Endothelial cell of umbilical vein (primary cell): Measurements from ENCODE around the gene DCC. TPM values are rescaled to one million over a fixed set of nuclear protein-coding genes. Genes with fewer than 3 reads are reported as not detected.

Experiments used
- BruUV-seq: library from RNA; stranded (reverse); fragments of 400-500 nt; replicated peaks from 2 replicates; lab custom pipeline; 2021; lab: Mats Ljungman, UMichigan
- CTCF ChIA-PET: fragments of 300-600, 350-600 bp; sonication (Branson Sonifier 250); formaldehyde crosslinking; loops from one replicate; lab custom pipeline; 2021; ENCODE audit warnings: antibody characterized with exemption, inconsistent platforms; lab: Charles Lee
- POLR2A ChIA-PET: fragments of 300-600, 350-600 bp; sonication (Branson Sonifier 250); formaldehyde crosslinking; loops from one replicate; lab custom pipeline; 2021; ENCODE audit warnings: antibody characterized with exemption, inconsistent platforms; lab: Charles Lee
- DNase-seq: peaks from one replicate; pipeline ENCODE4 v3.0.0-alpha.2; 2011; ENCODE audit warnings: low read depth, low spot score
- FAIRE-seq: peaks from 2 replicates; lab custom pipeline; 2011; peaks lifted over from hg19 to GRCh38; lab: Jason Lieb, UNC
- H2AFZ ChIP-seq: 2 replicates; pipeline ENCODE4 v1.6.0; 2012; ENCODE audit warnings: low read depth, low read length, control low read depth, inconsistent platforms
- H3K27ac ChIP-seq: 2 replicates; pipeline ENCODE4 v1.5.1; 2011; ENCODE audit warnings: low read depth, mild to moderate bottlenecking, control low read depth, low read length, moderate library complexity; ENCODE audit not compliant: insufficient read depth
- H3K27me3 ChIP-seq, 2 experiments: 2 replicates each; pipeline versions ENCODE4 v1.6.0 to v1.6.1; 2011; ENCODE audit warnings: low read length in 2 of 2, mixed read lengths in 1 of 2; ENCODE audit not compliant: control insufficient read depth in 2 of 2, insufficient read depth in 2 of 2
- H3K36me3 ChIP-seq, 2 experiments: 2 replicates in 1 of 2; 3 replicates in 1 of 2; pipeline ENCODE4 v1.5.1; 2011; ENCODE audit warnings: low read length in 2 of 2, mild to moderate bottlenecking in 1 of 2, moderate library complexity in 1 of 2; ENCODE audit not compliant: control insufficient read depth in 2 of 2, insufficient read depth in 2 of 2; ENCODE audit errors: extremely low read depth in 1 of 2
- H3K4me1 ChIP-seq: 3 replicates; pipeline ENCODE4 v1.5.1; 2011; ENCODE audit warnings: mild to moderate bottlenecking, low read length; ENCODE audit not compliant: control insufficient read depth, insufficient read depth; ENCODE audit errors: extremely low read depth
- H3K4me2 ChIP-seq: 2 replicates; pipeline ENCODE4 v1.6.1; 2011; ENCODE audit warnings: low read length, control low read depth, mixed read lengths; ENCODE audit not compliant: insufficient read depth
- H3K4me3 ChIP-seq, 3 experiments: fragments of 200-600 bp in 1 of 3; sonication (generic), shearing (Covaris generic) in 1 of 3; replicated peaks in 1 of 3; 2 replicates each; pipeline ENCODE4 v1.5.1; 2011 to 2016; ENCODE audit warnings: control low read depth in 3 of 3, low read length in 3 of 3, mild to moderate bottlenecking in 2 of 3, inconsistent platforms in 1 of 3, low read depth in 1 of 3, moderate library complexity in 1 of 3; ENCODE audit not compliant: insufficient read depth in 1 of 3
- H3K79me2 ChIP-seq: 2 replicates; pipeline ENCODE4 v1.6.0; 2012; ENCODE audit warnings: low read length, inconsistent platforms; ENCODE audit not compliant: control insufficient read depth, insufficient read depth
- H3K9ac ChIP-seq: replicated peaks from 2 replicates; pipeline ENCODE3; 2011; ENCODE audit warnings: low read length, control low read depth; ENCODE audit not compliant: insufficient read depth; ENCODE audit errors: extremely low read depth
- H3K9me1 ChIP-seq: replicated peaks from 3 replicates; pipeline ENCODE4 v1.6.0; 2011; ENCODE audit warnings: mild to moderate bottlenecking, low read length; ENCODE audit not compliant: control insufficient read depth, insufficient read depth; ENCODE audit errors: extremely low read depth
- H3K9me3 ChIP-seq: replicated peaks from 2 replicates; pipeline ENCODE4 v1.5.1; 2012; ENCODE audit warnings: low read length, inconsistent platforms; ENCODE audit not compliant: control insufficient read depth, insufficient read depth
- H4K20me1 ChIP-seq: replicated peaks from 2 replicates; pipeline ENCODE3; 2011; ENCODE audit warnings: mild to moderate bottlenecking, low read length; ENCODE audit not compliant: control insufficient read depth, insufficient read depth; ENCODE audit errors: extremely low read depth
- CTCF ChIP-seq, 2 donors: IDR thresholded peaks; 1 replicate in 1 of 2; 2 replicates in 1 of 2; pipeline ENCODE4 v1.5.1; 2011; ENCODE audit warnings: low read length in 2 of 2, mild to moderate bottlenecking in 2 of 2, moderate library complexity in 2 of 2, control low read depth in 1 of 2, inconsistent platforms in 1 of 2, low read depth in 1 of 2; ENCODE audit not compliant: insufficient read depth in 1 of 2; ENCODE audit errors: extremely low read depth in 1 of 2
- EZH2 ChIP-seq: IDR thresholded peaks from 2 replicates; pipeline ENCODE4 v1.6.1; 2012; ENCODE audit warnings: borderline replicate concordance, low read depth, mild to moderate bottlenecking, moderate library complexity, low read length, inconsistent platforms; ENCODE audit not compliant: severe bottlenecking
- FOS ChIP-seq: IDR thresholded peaks from 2 replicates; pipeline ENCODE4 v1.6.1; 2011; ENCODE audit warnings: mild to moderate bottlenecking, low read length, moderate library complexity, borderline replicate concordance; ENCODE audit not compliant: insufficient read depth
- GATA2 ChIP-seq: IDR thresholded peaks from 2 replicates; pipeline ENCODE4 v1.7.0; 2011; ENCODE audit warnings: low read depth, mild to moderate bottlenecking, moderate library complexity, mixed read lengths, low read length; ENCODE audit not compliant: insufficient read length, insufficient read depth
- MAX ChIP-seq: IDR thresholded peaks from 2 replicates; pipeline ENCODE4 v1.6.1; 2011; ENCODE audit not compliant: insufficient read depth, insufficient read length
- MYC ChIP-seq: IDR thresholded peaks from one replicate; pipeline ENCODE4 v1.6.1; 2011; ENCODE audit warnings: mild to moderate bottlenecking, low read depth, low read length
- POLR2AphosphoS5 ChIP-seq: IDR thresholded peaks from 2 replicates; pipeline ENCODE4 v1.6.1; 2012; ENCODE audit warnings: low read depth, mild to moderate bottlenecking, control low read depth, low read length, moderate library complexity; ENCODE audit not compliant: insufficient read depth
- dilution Hi-C: fragments of 300-500 bp; cut with MboI; formaldehyde crosslinking; loops from one replicate; pipeline ENCODE4 v1.15.0; 2019; ENCODE audit warnings: low sequenced_read_pairs; ENCODE audit not compliant: extremely low pct_ligation_motif_present
- intact Hi-C: fragments of 100-400 bp; cut with micrococcal nuclease; formaldehyde crosslinking; loops from one replicate; pipeline ENCODE4 v1.10.0; 2022
- polyA plus RNA-seq, 4 experiments: library from polyadenylated mRNA; depleted of rRNA in 3 of 4; stranded (reverse) in 3 of 4; unstranded in 1 of 4; fragments of >200 nt; gene quantifications; 2 replicates each; pipeline versions ENCODE4 v1.2.1 to v1.2.3, GENCODE V29; 2011 to 2012; ENCODE audit warnings: missing spikeins in 1 of 4
- total RNA-seq: library from RNA; stranded (reverse); gene quantifications from 2 replicates; pipeline ENCODE4 v1.2.3, GENCODE V29; 2021

DCC gene
- total and polyA plus RNA-seq, 2 donors (not counting 3 experiments of a cell fraction or from before 2014, with no cell fraction given), result not detected

- H3K9ac ChIP-seq, result no peak overlapping the region
- H2AFZ ChIP-seq, result no peak overlapping the region
- H4K20me1 ChIP-seq, result no peaks in the 10 kb centered on the region
- H3K9me3 ChIP-seq, result peaks cover under 1% of the 10 kb centered on the region
- dilution Hi-C loops, result no loop called here
- CTCF ChIA-PET, result no interaction called here
- BruUV-seq, result no TSS peak
- no peaks in the 10 kb centered on the region for H3K79me2 ChIP-seq
- H3K4me3 ChIP-seq, result no peak overlapping the region
- POLR2A ChIA-PET, result no interaction called here
- H3K36me3 ChIP-seq, result no peaks in the 10 kb centered on the region
- intact Hi-C loops, result no loop called here
- FAIRE-seq (no peak), DNase-seq (no peak)
- no peak for TF ChIP-seq POLR2AphosphoS5
- no peak for TF ChIP-seq GATA2
- TF ChIP-seq MAX, result no peak
- TF ChIP-seq FOS, result no peak
- no peak for TF ChIP-seq CTCF (IDR thresholded peaks at IDR 0.05; ENCODE audit: extremely low read depth in 1 of 2, insufficient read depth in 1 of 2, low read depth in 1 of 2, low read length in 2 of 2)
- TF ChIP-seq MYC, result no peak
- no peak for TF ChIP-seq EZH2
- H3K27me3 ChIP-seq, result no peaks in the 10 kb centered on the region
- H3K4me1 ChIP-seq, result no peaks in the 10 kb centered on the region
- no peak overlapping the region for H3K27ac ChIP-seq
- no peaks in the 10 kb centered on the region for H3K9me1 ChIP-seq
- H3K4me2 ChIP-seq, result no peak overlapping the region
These were observed 1181.1 kb downstream of the DCC start for GRCh38 chr18:53521068-53521467.
